Measurements from ENCODE around the gene CIDEA.
A peak's percentile ranks its signal among the peaks of the same experiment; 100 is the strongest.
"Not testable (repeated sequence)": the region's sequence is repeated elsewhere in the genome, so short reads cannot be mapped to it uniquely, and the experiment has no call there.

Gene CIDEA

GRCh38 chr18:12254136-12254819, at the start of gene CIDEA:
Gene CIDEA (plus strand): TSS chr18:12254361. CDS start chr18:12254384, 23 bp downstream.
- DNase-seq, result peak in 2 of 3 experiments; percentile 31 to 43

- DNase-seq, result peak in 2 of 3 experiments; percentile 13 to 25
Observed at GRCh38 chr18:12208296-12209153, 45.6 kb upstream of the CIDEA start.

DNA sequence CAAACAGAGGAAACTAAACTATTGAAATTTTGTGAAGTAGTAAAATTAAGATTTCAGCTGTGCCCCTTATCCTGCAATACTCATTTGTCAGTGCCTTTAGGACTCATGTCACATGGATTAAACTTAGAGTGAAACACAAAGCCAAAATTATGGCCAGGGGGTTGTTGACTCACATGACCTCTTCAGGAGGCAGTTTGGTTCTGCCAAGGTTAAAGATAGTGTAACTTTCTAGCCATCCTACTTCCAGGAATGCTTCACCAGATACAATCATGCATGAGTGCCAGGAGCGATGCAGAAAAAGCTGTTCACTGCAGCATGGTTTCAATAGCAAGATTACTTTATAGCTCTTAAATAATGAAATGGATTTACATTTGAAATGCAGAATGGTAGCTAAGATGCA, 41.9 kb upstream of the CIDEA start:
- DNase-seq, result not testable (repeated sequence)

DNA sequence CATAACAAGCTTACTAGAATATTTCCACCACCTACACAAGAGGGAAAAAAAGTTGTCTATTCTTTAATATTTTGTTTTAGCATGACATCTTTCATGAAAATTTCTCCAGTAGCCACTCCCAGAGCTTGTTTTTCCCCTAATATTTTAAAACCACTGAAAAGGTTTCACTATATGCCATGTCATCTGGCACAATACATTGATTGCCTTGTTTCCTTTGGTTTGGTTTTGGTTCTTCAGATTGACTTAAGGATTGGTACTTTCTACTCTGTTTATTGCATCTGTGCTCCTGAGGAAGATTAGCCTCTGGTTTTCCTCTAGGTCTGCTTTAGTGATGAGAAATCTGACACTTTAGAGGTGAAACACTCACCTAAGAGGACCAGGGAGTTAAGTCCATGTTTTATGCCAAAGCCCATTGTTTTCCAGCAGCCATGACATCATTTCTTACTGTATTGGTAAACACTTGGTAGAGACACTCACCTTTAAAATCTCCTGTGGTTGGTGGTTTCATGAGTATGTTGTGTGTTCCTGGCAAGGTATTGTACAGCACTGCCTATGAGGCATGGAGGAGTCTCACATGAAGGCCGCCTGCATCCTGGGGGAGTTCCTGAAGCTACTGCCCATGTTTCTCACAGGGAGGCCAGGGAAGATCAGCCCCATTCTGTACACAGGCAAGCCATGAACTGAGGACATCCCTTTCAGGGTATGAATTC, 39.7 kb upstream of the CIDEA start:
- DNase-seq, result peak in 1 of 3 experiments; percentile 50

GRCh38 chr18:12216471-12216870, 37.7 kb upstream of the CIDEA start:
- DNase-seq, result not testable (repeated sequence)

DNA sequence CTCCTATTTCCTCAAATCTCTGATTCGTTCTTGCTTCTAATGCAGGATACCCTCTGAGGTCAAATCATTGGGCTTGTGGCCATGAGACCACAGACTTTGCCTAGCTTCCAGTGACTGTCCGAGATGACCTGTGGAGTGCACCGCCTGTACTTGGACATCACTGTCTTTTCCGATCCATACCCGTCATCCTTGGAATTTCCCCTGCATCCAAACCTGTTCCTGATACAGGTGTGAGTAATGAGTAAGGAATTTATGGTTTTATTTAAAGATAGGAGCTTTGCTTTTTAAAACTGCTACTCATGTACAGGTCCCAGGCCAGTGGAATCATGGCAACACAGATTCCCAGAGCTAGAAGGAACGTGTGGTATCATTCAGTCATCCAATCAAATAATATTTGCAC, 35.6 kb upstream of the CIDEA start:
- DNase-seq, result not testable (repeated sequence)

DNA sequence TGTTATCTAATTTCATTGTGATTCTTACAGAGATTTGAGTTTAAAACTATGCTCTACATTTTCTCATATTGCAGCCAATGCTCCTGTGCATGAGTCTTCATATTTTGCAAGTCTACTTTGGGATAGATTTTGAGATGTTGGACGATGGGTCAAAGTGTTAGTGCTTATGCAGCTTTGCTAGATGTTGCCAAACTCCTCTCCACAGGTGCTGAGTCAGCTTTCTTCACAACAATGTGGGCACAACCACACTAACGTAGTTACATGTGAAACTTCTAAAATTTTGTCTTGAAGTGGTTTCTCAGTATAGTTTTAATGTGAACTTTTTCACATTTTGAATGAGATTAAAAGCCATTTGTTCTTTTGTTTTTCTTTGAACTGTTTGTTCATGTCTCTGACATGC, 32.1 kb upstream of the CIDEA start:
- not testable (repeated sequence) for DNase-seq

GRCh38 chr18:12223326-12223725, 30.8 kb upstream of the CIDEA start:
- DNase-seq, result not testable (repeated sequence)

- DNase-seq, result not testable (repeated sequence)
Observed at GRCh38 chr18:12226807-12227206, 27.4 kb upstream of the CIDEA start.

GRCh38 chr18:12227399-12228186, 26.6 kb upstream of the CIDEA start:
- DNase-seq, result not testable (repeated sequence)

- DNase-seq, result not testable (repeated sequence)
Observed at GRCh38 chr18:12228308-12228707, 25.9 kb upstream of the CIDEA start.

DNA sequence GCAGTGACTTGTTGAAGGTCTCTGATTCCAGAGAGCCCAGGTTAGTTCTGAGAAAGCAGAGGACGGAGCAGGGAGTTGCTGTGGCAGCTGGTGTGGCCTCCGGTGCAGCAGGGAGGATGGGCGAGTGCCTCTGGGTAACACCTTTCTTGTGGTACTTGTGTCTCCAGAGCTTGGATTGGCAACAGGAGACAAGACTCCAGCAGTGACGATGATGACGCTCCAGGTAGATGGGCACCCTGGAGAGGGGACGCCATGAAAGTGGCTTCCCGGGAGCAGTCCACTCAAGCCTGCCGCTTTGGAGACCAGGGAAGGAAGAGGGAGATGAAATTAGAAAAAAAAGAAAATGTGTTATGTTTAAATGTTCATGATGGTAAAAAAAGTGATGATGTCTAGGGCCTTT, 23.6 kb upstream of the CIDEA start:
- not testable (repeated sequence) for DNase-seq

GRCh38 chr18:12231040-12231882, 22.9 kb upstream of the CIDEA start:
- DNase-seq, result no peak

DNA sequence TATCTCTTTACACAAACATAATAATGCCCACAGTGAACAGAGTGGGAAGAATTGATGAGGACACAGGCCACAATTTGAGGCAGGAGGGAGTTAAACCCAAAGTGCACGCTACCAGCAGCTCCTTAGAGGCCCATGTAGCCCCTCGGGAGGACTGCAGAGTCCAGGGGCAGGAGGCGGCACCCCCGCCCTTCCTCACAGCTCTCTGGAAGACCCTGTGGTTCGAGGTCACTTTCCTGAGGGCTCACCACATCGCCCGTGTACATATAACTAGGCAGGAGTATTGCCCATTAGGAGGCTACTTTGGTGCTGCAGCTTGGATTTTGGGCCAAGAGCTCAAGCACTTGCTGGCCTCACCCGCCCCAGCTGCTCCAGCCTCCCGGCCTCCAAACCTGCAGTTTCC, 22.2 kb upstream of the CIDEA start:
- no peak for DNase-seq

GRCh38 chr18:12233378-12233777, 20.8 kb upstream of the CIDEA start:
- no peak for DNase-seq

DNA sequence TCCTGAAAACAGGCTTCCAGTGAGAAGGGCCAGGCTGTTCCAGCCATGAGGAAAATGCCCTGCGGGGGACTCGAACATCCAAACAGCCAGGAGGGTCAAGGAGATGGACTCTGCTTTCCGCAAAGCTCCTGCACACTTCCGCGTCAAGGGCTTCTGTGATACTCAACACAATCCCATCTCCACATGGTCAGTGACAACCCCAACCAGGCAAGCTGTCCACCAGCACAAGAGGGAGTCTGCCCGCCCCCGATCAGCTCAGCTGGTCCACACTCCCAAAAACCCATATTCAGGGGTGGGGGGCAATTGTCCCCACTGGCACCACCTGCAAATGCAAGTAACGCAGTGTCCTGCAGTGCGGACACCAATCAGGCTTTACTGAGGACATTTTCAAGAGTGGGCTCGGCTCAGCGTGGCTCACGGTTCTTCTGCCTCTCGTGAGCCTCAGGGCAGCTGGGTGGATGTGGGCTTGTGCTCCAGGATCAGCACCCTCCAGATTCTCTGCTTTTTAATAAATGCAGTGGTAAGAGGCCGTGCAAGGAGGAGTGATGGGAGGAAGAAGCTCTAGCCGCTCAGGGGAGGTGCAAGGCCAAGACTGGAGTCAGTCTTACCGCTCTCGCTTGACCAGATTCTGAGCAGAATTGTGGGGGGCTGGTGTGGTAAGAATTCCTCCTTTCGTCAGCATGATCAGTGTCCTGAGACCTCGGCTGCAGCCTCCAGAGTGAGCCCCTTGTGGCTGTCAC, 19.5 kb upstream of the CIDEA start:
- DNase-seq, result no peak

GRCh38 chr18:12236141-12236540, 18.0 kb upstream of the CIDEA start:
- no peak for DNase-seq

- DNase-seq, result peak; percentile 35 to 59 (median 52)
Observed at GRCh38 chr18:12236934-12237832, 17.0 kb upstream of the CIDEA start.

DNA sequence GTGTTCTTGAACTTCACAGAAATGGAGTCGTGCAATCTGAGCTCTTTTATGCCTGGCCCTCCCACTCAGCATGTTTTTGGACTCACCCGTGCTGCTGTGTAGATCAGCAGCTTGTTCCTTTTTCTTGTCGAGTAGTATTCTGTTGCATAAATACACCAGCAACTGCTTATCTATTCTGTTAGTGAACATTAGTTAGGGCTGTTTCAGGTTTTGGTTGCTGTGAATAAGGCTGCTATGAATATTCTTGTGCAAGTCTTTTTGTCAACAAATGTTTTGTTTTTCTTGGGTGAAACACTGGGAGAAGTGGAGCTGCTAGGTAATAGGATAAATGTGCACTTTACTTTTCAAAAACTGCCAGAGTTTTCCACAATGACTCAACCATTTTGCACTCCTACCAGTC, 15.3 kb upstream of the CIDEA start:
- DNase-seq, result no peak

- no peak for DNase-seq
Observed at GRCh38 chr18:12239431-12239830, 14.7 kb upstream of the CIDEA start.
